ENCODE measurements around the gene MST1. TPM values are rescaled to one million over a fixed set of nuclear protein-coding genes. Genes with fewer than 3 reads are reported as not detected.
A peak's percentile ranks its signal among the peaks of the same experiment; 100 is the strongest.

The MST1 gene
- total RNA-seq, 1 experiment from 2014 or later = 0.59 TPM

DNA sequence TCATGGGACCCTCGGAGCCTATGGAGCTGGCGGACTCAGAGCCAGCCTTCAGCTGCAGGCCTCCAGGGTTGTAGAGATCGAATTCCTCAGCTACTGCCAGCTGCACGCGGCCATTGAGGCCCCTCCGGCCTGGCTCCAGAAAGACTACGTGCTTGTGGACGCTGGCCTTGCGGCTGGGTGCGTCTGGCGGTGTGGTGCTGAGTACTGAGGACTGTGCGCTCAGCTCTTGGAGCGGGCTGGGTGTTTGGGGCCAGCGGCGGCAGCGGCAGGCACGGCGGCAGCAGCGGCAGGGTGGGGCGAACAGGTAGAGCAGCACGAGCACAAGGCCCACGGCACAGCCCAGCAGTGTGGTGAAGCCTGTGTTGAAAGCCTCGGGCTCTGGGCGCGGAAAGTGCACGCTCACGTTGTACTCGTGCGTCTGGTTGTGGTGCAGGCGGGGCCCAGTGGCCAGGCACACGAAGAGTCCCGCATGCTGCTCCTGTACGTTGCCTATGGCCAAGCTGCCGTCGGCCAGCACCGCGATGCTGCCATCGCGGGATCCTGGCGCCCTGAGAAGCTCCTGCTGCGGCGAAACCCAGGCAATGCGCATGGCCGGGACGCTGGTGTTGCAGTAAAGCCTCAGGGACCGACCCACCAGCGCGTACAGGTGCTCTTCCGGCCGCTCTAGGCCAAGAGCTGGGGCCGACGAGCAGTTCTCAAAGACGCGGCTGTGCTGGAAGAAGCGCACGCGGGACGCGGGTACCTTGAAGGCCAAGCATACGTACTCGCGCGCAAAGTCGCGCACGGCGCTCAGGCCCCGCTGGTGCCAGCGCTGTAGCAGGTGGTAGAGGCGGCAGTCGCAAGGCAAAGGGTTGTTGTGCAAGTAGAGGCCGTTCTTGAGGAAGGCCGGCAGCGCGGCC lies 28.9 kb upstream of the MST1 start:
- no peak for DNase-seq (ENCODE audit: low read depth)

DNA sequence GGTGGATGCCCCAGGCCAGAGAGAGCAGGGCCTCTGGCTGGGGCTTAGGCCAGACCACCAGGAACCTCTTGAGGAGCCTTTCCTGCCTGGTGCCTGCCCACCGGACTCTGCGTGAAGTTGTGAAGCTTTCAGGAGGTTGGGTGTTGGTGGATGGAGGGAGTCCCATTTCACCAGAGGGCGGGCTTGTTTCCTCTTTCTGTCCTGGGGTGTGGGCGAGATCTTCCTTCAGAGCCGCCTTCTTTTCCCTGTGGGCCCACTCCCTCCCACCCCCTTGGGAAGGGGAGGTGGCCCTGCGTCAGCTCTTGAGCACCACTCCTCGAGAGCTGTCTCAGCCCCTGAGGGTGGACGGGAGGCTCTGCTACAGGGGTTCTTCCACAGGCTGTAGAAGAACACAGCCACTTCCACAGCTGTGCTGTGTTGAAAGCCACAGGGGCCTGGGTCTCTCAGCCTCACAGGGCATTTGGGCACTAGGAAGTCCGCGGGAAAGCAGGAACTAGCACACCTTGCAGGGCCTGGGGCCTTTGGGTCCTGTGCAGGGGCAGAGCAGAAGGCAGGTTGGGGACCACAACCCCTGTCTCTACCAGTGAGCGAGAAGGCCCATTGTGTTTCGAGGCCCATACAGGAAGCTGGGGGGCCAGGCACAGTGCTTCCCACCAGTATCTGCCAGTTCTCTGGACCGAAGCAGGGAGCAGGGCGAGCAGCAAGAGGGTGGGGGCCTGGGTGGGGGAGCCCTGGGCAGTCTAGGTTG lies 28.1 kb upstream of the MST1 start:
- no peak for DNase-seq (ENCODE audit: low read depth)

DNA sequence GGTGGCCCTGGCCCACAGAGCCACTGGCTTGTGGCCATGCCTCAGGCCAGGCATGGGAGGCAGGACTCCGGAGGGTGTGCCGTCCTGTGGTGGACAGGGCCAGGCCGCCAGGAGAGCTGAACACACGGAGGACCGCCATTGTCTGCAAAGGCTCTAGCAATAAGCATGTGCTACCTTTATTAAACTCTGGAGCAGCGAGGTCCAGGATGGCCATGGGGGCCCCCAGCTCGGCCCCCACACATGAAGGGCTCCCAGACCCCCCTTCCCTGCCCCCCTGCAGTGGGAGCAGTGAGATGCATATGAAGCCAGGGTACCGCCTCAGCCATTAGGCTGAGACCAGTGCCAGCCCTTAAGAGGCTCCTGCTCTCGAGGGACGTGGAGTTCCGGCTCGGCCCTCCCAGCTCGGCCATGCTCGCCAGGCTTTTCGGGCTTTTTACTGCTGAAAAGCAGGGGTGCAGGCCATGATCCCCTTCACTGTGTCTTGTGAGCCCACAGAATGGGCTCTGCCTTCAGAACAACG lies 27.5 kb upstream of the MST1 start:
- no peak for DNase-seq (ENCODE audit: low read depth)

DNA sequence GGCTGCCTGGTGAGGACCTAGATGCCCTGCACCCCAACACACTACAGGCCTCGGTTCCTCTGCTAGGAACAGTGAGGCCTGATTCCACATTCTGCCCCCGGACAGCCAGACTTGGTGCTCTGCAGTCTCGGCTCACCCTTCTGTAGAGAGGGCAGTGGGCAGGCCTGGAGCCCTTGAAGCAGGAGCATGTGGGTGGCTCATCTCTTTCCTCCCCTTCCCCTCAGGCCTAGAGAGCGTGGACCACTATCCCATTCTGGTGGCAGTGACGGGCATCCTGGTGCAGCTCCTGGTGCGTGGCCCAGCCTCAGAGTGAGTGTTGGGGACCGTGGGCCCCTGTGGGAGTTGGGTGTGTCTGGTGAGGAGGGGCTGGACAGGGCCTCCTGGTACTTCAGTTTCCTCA lies 26.9 kb upstream of the MST1 start:
- DNase-seq (ENCODE audit: low read depth) = no peak

DNA sequence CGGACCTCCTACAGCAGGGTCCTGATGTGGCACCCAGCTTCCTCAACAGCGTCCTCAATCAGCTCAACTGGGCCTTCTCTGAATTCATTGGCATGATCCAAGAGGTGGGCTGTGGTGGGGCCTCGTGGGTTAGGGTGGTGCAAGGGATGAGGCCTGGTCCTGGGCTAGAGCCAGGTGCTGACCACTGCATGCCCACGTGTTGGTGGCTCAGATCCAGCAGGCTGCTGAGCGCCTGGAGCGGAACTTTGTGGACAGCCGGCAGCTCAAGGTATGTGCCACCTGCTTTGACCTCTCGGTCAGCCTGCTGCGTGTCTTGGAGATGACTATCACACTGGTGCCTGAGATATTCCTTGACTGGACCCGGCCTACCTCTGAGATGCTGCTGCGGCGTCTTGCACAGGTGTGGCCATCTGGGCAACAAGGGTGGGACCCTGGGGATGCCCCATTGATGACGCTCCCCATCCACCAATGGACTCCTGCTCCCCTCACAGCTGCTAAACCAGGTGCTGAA lies 26.4 kb upstream of the MST1 start:
- DNase-seq (ENCODE audit: low read depth) = no peak

DNA sequence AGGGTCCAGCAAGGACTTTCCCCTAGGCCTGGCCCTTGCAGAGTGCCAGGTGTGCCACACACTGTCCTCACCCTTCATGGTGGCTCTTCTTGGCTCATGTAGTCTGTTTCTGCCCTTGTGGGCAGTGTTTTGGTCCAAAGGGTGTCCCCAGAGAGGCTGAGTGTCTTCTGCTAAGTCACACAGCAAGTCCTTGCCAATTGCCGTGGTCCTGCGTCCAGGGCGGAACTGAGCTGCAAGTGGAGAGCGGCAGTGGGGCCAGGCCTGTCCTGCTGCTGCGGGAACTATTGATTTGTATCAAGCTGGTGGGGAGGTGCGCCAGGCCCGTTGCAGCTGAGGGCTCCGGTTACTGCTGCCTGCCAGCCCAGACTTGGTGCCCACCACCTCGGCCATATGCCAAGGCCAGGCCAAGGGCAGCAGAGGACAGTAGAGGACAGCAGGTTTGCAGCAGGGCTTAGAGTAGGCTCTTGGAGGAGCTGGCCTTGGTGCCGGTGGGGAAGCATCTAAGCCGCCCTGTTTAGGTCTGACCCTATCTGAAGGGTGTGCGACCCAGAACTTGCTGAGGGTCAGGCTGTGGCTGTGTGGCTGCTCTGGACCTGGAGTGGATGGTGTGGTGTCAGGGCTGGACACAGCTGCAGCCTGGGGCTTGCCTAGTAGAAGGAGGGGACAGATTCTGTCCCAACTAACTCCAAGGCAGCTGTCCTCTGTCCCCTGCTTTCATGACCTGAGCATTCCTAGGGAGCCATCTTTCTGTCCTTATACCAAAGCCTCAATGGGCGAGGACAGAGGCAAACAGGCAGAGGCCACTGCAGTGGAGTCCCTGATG lies 25.7 kb upstream of the MST1 start:
- DNase-seq (ENCODE audit: low read depth) = no peak

DNA sequence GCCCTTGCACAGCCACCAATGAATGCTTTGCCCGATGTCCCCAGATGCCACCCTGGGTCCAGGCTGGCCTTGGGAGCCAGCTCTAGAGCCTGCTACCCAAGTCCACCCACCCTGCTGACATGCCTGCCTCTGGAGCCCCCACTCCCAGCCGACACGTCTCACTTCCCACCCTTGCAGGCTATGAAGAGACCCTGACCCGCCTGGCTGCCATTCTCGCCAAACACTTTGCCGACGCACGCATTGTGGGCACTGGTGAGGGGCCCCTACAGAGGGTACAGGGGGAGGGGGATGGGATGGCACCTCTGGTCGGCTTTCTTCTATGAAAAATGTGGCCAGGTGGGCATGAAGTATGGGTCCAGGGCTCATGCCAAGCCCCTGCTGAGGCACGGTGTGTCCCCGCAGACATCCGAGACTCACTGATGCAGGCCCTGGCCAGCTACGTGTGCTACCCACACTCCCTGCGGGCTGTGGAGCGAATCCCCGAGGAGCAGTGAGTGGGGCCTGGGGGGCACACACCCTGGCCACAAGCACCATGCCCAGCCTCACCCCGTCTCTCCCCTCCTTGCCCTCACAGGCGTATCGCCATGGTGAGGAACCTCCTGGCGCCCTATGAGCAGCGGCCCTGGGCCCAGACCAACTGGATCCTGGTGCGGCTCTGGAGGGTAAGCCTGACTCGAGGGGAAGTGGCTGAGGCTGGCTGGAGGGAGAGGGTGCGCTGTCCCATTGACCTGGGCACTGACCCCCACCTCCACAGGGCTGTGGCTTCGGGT lies 24.2 kb upstream of the MST1 start:
- no peak for DNase-seq (ENCODE audit: low read depth)

DNA sequence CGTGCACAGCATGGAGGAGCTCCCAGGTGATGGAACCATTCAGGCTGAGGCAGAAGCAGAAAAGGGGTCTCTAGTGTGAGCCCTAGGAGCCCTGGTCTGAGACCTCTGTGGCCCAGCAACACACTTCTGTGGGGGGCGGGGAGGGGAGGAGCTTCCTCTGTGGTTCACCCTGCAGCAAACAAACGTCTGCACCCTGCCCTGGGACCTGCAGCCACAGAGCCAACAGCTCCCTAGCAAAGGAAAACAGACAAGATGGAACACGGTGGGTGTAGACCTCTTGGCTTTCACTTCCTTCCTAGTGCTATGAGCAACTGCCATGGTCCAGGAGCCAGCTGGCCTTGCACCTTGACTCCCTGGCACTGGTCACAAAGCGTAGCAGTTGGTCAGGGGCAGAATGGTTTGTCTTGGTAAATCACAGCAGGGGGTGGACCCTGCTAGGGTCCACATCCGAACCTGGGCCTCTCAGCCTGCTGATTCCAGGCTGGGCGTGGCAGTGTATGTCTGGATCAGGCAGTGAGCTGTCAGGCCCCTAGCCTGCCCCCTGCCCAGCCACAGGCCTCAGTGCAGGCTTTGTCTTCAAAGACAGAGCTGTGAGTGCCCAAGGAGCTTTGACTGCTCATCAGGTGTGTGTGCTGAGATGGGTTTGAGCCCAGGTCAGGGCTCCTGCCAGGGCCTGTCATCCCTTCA lies 23.5 kb upstream of the MST1 start:
- no peak for DNase-seq (ENCODE audit: low read depth)

DNA sequence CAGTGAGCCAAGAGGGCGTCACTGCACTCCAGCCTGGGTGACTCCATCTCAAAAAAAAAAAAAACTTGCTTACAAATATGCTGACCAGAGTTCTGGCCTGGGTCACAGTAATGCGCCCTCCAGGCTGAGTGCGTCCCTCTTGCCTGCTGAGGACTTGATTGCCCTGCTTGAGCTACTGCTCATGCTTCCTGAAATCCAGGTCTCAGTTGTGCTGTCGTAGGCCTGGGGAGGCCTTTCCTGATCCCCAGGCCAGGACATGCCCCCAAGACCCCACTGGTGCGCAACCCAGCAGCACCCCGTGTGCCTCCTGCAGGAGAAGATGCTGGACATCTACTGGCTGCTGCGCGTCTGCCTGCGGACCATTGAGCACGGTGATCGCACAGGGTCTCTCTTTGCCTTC lies 22.9 kb upstream of the MST1 start:
- no peak for DNase-seq (ENCODE audit: low read depth)

DNA sequence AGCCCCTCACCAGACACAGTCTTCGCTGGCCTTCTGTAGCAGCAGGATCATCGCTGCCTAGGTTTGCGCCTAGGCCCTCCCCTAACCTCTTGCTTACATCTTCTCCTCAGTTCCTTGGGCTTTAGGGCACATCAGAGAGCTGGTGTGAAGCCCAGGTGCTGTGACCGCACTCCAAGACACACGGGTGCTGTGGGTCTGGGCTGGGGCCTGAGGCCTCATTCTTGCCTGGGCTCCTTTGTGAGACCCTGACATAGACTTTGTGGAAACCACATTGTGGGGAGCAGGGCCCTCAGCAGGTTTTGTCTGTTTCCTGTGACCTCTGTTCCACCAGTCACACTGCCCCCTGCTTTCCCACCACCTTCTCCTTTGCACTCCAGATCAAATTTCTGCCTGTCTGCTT lies 22.2 kb upstream of the MST1 start:
- no peak for DNase-seq (ENCODE audit: low read depth)

DNA sequence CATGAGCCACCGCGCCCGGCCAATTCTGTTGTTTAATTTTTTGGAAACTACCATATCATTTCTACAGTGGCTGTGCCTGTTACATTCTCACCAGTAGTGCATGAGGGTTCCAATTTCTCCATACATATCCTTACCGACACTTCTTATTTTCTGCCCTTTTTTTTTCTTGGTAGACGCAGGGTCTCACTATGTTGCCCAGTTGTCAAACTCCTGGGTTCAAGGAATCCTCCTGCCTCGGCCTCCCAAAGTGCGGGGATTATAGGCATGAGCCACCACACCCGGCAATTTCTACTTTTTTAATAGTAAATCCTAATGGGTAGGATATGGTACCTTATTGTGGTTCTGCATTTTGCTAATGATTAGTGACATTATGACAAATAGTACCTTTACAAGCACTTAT lies 20.6 kb upstream of the MST1 start:
- no peak for DNase-seq (ENCODE audit: low read depth)

DNA sequence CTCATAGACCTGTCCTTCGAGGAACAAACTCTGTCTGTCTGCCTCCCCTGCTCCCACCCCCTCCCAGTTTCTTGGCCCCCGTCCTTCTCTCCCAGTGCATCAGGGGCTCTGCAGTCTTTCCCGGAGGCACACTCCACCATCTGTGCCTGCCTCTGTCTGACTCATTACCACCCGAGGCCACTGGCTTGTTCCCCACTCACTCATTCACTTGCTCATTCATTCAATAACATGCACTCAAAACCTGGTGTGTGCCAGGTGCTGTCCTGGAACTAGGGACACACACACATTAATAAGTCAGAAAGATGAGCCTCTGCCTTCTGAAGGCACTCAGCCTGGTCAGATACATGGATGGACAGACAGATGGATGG lies 17.8 kb upstream of the MST1 start:
- DNase-seq (ENCODE audit: low read depth) = peak; percentile 61

DNA sequence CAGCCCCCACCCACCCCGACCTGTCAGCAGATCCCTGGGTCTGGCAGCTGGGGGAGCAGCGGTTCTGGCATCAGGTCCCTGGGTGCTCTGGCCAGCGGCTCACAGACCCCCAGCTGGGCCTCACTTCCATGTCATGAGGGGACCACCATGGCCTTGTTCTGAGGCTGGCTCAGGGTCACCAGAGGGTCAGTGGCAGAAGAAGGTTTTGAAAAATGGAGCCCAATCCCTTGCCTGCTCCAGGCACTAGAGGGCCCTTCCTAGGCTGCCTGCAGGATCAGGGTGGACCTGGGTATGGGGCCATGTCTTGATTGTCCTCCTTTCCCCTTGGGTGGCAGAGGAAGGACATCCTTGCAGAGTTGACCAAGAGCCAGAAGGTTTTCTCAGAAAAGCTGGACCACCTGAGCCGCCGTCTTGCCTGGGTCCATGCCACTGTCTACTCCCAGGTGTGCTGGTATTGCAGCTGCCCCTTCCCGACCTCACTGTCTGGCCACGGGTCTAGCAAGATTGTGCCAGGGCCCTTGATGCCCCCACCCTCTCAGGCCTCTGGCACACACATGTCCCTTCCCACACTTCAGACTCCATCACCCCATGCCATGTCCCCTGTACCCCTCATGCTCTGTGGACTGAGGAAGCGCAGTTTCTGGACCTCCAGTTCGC lies 17.3 kb upstream of the MST1 start:
- no peak for DNase-seq (ENCODE audit: low read depth)

DNA sequence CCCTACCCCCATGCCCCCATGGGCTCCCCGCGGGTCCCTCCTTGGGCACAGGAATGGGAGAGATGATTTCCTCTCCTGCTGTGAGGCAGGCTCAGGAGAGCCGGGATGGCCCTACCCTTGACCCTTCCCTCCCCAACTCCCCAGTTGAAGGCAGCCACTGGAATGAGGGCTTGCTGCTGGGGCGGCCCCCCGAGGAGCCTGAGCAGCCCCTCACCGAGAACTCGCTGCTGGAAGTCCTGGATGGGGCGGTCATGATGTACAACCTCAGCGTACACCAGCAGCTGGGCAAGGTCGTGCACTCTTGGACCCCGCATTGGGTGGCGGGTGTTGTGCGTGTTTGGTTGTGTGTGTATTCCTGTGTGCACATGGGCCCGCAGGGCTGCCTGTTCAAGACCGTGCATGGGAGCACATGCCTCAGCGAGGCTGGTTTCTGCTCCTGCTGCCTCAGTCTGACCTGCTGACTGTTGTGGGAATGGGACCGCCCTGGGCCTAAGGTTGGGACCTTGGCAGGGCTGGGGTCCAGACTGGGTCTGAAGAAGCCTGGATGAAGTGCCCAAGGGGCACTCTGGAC lies 16.2 kb upstream of the MST1 start:
- no peak for DNase-seq (ENCODE audit: low read depth)

DNA sequence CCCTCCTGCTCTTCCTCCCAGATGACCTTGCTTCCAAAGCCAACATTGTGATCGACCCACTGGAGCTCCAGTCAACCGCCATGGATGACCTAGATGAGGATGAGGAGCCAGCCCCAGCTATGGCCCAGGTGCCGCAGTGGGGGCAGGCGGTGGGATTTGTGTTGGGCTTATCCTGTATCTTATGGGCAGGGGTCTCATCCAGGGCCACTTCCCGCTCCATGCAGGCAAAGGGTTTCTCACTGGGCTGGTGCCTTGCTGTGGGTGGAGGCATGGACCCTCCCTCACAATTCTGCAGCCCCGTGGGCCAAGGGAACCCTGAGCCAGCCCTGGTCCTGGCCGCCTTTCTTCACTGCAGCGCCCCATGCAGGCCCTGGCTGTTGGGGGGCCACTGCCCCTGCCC lies 15.4 kb upstream of the MST1 start:
- no peak for DNase-seq (ENCODE audit: low read depth)

DNA sequence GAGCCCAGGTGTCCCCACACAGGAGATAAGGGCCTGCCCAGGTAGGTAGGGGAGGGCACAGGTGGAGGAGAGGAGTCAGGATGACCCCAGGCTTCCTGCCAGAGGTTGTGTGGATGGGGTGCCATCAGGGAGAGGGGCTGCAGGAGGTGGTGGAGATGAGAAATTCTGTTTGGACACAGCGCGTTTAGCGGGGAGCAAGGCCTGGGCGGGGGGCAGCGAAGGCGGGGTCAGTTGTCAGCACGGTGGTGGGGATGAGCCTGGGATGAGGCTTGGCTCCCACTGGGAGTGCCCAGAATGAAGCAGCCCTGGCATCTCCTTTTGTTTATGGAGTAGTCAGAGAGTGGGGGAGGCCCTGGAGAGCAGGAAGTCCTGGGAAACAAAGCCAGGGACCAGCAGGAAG lies 14.7 kb upstream of the MST1 start:
- DNase-seq (ENCODE audit: low read depth) = no peak

DNA sequence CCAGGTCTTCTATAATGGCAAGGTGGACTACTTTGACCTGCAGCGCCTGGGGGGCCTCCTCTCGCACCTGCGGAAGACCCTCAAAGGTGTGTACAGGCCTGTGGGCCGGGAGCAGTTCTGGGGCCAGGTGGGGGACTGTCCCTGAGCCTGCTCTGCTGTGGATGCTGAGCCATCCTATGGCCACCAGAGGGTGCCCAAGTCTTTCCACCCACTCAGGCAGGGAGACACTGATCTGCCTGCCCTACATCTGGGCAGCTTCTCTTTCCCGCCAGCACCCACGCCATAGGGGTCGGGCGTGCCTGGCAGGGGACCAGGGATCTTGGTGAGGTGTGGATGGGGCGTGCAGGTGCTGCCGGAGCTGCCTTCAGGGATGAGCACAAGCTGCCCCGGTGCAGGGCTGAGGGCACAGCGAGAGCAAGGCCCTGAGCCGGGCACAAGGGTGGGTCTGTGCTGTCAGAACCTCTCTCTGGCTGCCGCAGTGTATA lies 14.2 kb upstream of the MST1 start:
- DNase-seq (ENCODE audit: low read depth) = peak; percentile 60

DNA sequence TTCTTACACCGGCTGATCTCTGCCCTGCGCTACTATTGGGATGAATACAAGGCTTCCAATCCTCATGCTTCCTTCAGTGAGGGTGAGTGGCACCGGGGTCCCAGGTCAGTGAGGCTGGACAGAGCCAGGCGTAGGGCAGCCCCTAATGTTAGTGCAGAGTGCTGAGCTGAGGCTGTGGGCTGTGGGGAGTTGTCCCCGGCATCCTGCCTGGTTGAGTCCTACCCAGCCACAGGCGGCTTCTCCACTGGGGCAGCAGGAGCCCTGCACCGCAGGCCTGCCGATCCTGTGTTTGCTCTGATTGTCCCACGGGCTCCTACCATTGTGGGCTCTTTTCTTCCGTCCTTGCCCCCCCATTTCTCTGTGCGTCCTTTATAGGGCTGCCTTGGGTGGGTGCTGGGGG lies 13.4 kb upstream of the MST1 start:
- DNase-seq (ENCODE audit: low read depth) = no peak

DNA sequence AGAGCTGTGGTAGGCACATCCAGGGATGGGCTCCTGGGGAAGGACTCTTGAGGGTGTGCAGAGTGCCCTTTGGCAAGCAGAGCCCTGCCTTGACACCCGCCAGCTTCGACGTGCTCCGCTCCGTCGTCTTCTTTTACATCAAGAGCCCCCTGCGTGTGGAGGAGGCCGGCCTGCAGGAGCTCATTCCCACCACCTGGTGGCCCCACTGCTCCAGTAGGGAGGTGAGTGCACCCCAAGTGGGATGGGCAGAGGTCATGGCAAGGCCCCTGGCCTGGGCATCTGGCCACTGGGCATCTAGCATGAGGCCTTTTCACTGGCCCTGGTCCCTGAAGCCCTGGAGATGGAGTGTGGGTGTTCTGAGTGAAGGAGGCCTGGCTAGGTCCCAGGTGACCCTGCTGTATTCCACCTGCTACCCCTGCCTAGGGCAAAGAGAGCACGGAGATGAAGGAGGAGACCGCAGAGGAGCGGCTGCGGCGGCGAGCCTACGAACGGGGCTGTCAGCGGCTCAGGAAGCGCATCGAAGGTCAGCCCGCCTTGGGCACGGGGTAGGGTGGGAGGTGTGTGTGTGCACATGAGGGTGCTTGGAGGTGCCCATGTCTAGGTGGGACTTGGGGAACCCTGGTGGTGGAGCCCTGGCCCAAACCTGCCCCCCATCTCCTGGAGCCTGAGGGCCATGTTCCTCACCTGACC lies 12.3 kb upstream of the MST1 start:
- no peak for DNase-seq (ENCODE audit: low read depth)

Data from M059J (cell line).